LHCN-M2 (cell line): ENCODE measurements around the gene RIOX2. TPM values are rescaled to one million over a fixed set of nuclear protein-coding genes. Genes with fewer than 3 reads are reported as not detected.
A peak's percentile ranks its signal among the peaks of the same experiment; 100 is the strongest.

Source experiments
- DNase-seq: peaks from one replicate; pipeline ENCODE4 v3.0.0-alpha.2; 2012; ENCODE audit warnings: low read depth
- total RNA-seq: library from RNA; depleted of rRNA; stranded (reverse); fragments of >200 nt; gene quantifications from 2 replicates; pipeline ENCODE4 v1.2.3, GENCODE V29; 2014

RIOX2 gene
- total RNA-seq, 1 experiment from 2014 or later, result 28.5 TPM

DNA sequence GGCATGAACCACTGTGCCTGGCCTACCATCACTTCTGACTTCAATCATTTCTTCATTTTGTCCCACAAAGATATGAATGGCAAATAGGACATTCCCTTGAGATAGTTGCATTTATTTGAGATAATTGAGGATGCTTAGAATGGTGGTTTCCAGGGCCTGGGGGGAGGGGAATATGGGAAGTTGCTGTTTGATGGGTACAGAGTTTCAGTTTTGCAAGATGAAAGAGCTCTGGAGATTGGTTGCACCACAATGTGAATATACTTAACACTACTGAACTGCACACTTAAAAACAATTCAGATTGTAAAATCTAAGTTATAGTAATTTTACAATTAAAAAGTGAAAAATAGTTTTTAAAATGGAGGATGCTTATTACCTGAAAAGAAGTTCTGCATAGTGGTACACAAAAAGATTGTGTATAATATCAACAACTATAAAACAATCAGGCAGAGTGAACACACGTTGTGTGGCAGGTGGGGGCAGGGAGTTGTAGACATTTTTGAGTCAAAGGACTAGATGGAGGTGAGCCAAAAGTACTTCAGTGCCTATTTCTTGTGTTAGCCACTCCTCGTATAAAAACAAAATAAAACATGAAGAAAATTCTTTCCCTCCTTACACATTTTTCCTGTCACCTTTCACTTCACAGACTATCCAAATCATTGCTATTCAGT, 18.5 kb upstream of the RIOX2 start:
- DNase-seq, result no peak

- no peak for DNase-seq
Observed at GRCh38 chr3:97988784-97989568, 16.7 kb upstream of the RIOX2 start.

DNA sequence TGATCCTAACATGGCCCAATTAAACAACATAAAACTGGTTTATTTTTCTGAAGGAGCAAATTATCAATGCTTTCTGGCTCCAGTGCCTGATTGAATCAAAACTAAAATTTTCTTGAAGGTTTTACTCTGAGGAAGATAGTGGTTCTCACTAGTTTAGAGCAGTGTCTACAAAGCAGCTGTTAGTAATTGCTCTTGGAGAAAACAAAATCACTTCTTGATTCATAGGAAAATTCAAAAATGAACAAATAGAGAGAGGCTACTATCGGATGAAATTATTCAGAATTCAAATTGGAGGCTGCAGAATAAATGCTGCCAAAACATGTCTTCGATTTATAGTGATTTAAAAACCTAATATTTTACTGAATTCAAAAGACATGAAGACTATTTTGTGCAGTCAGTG, 15.1 kb upstream of the RIOX2 start:
- DNase-seq, result no peak

DNA sequence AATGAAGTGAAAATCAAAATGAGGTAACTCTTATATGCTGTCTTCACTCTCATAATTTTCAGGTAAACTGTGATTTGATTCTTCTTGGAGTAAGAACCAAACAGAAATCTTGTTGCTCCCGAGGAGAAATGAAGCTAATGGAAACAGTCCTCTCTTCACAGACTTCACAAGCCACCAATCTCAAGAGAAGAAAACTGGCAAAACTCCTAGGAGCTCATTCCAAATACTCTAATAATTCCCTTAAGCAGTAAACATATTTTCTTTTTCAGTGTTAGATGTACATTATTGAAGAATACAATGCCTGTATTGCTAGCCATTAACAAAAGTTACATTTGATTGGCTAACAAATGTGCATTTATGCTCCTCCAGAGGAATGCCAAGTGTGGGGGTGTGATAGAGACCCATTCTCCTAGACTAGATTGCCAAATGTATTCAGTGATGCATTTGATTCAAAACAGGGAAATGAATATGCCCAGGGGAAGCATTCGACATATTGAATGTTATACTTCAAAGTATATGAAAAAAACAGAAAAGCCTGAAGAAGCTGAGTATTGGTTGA, 11.8 kb upstream of the RIOX2 start:
- DNase-seq, result no peak

- peak; percentile 55 for DNase-seq
Observed at GRCh38 chr3:97981886-97982285, 9.7 kb upstream of the RIOX2 start.

DNA sequence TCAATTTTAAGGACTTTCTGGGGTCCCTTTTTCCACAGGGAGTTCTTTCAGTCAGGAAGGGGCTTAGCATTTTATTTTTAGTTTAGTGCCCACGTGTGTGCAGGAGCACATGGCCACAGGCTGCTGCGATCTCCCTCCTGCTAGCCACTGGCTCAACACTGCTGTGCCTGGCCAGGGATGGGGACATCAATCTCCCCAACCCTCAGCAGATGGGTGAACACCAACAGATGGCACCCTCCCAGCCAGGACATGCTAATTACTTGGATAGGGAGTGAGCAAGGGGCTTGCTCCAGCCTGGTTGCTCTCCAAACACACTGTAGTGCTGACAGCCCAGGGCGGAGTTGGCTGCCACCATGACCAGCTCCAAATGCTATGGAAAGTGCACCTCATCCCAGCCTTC, 7.4 kb upstream of the RIOX2 start:
- no peak for DNase-seq

GRCh38 chr3:97975466-97975865, 3.2 kb upstream of the RIOX2 start:
- no peak for DNase-seq

GRCh38 chr3:97974996-97975395, 2.8 kb upstream of the RIOX2 start:
- no peak for DNase-seq

- DNase-seq, result no peak
Observed at GRCh38 chr3:97972976-97973375, 745 bp upstream of the RIOX2 start.

DNA sequence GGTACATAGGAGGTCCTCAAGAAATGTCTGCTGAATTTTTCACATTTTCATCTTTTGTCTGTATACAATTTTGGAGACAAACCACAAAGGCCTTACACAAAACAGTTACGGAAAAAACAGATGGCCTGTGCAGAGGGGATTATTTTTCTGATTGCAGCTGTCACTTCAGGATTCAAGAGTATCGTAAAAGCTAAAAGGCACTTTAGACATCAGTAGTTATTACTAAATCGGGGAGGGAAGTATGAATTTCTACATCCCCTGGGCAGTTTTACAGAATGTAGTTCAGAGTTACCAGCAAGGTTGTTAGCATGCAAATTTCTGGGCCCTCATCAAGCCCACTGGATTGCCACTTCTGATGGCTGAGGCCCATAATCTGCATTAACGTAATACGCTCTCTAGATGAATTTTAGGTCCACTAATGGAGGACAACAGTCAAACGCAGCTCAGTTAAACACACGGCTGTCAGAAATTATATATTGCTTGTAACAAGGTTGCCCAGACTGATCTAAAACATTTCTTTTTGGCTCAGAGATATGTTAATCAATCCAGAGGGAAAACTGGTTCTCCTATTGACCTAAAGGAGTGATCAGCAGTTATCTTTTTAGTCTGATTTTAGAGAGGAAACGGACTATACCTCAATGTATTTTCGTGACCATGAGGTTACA, 1.1 kb downstream of the RIOX2 start:
- DNase-seq, result peak; percentile 45

DNA sequence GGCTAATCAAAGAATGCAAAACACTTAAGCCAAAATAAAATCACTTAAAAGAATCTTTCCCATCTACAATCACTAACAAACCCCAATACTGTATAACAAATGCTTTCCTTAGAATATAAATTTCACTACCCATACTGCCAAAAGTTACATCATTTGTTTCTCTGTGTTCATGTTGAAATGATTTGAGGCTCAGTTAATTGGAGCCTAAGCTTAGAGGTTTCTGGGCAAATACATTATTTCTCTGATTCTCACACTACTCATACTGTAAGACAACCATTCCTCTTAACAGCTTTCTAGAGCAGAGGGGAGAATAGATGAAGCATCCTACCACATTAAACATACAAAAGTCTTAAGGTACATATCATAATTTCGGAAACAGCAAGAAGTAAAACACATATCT, 2.1 kb downstream of the RIOX2 start:
- no peak for DNase-seq

DNA sequence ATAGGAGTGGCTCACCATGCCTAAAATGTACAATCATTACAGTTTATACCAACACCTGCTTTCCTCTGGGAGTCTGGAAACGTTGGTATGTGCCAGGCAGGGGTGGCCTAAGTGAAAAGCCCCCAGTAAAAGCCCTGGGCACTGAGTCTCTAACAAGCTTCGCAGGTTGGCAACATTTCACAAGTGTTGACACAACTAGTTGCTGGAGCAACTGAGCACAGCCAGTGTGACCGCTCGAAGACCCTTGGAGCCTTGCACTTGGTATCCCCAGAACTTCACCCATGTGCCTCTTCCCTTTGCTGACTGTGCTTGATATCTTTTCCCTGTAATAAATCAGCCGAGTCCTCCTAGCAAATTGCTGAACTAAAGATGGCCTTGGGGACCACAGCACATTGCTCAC, 2.7 kb downstream of the RIOX2 start:
- no peak for DNase-seq

DNA sequence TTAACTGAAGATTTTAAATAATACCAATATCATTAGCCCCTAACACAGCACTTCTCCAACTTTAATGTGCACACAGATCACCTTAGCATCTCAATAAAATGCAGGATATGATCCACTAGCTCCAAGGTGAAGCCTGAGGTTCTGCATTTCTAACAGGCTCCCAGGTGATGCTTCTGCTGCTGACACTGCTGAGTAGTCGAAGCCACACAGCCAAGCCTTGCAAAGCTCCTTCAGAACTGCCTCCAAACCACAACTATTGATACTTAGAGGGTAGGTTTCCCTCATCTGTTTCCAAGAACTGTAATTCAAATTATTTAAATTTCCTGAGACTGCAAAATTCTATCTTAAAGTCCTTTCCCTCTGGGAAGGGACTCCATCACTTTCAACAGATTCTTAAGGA, 3.9 kb downstream of the RIOX2 start:
- DNase-seq, result no peak

DNA sequence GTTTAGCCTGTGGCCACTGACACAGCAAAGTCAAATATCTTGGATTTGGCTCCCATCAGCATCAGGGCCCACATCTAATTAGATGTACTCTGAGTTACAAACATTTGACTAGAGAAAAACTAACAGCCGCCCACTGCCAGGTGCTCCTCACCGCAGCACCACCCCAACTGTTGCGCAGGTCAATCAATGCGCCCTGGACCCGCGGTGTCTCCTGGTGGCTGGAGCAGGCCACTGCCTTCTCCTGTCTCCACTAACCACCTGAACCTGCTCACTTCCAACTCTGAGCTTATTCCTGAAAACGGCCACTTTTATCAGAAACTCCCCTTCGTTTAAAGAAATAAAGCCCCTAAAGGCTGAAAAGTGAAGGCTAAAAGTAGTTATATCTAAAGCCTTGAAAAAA, 4.3 kb downstream of the RIOX2 start:
- DNase-seq, result no peak

DNA sequence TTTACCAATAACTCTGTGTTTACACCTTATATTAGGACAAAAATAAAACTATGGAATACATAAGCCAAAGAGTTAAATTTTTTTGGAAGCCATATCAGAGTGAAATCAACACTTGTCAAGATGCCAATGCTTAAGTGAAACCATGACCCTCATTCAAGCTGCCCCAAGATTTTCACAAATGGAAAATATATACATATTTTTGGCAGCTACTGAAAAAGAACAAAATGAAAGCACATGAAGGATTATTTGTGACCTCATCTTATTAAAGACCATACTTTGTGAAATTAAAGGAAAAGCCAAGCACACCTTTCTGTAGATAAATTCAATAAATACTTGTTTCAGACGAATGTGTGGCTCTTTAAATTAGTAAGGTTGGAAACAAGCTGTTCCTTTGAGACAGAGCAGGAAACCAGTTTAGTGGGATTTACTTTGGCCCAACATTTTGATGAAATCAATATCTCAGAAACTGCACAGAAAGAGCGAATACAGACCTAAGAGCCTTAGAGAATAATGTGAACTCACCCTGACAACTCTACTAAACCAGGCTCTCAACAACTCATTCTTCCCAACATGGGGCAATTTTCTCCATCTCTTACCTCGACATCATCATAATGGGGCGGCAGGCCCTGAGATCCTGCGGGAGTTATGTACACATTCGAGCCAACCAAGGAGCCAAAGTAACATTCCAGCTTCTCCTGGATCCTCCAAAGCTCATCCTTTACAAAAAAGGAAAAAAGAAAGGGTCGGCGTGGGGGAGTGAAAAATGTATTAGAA, 11.1 kb downstream of the RIOX2 start:
- no peak for DNase-seq

DNA sequence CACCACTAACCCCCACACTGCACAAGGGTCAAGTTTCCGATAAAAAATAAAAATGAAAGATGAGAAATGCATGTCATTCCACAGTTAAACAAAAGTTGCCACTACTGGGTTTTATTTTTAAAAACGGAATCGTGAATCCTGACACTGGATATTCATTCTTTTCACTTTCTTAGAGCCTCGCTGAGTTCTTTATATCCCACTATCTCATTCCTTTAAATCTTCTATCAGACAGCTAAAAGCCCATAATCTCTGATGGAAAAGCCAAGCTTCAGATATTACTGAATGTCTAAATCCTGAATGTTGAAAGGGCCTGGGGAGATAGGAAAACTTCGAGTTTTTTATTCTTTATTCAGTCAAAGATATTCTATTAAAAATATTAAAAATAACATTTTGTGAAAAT, 11.7 kb downstream of the RIOX2 start:
- no peak for DNase-seq

DNA sequence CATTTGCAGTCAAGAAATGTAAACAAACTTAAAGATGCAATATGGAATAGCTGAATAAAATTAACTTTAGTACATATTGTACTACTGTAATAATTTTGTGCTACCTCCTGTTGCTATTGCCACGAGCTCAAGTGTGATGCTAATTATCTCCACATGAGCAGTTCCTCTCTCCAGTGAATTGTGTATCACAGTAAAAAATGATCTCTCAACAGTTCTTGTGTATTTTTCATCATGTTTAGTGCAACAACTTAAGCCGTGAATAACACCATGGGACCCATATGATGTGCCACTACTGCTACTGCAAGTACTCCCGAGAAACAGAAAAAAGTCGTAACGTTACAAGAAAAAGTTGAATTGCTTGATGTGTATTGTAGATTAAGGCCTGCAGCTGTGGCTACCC, 12.4 kb downstream of the RIOX2 start:
- no peak for DNase-seq

- no peak for DNase-seq
Observed at GRCh38 chr3:97958796-97959195, 13.4 kb downstream of the RIOX2 start.

GRCh38 chr3:97958396-97958795, 13.8 kb downstream of the RIOX2 start:
- peak; percentile 27 for DNase-seq

DNA sequence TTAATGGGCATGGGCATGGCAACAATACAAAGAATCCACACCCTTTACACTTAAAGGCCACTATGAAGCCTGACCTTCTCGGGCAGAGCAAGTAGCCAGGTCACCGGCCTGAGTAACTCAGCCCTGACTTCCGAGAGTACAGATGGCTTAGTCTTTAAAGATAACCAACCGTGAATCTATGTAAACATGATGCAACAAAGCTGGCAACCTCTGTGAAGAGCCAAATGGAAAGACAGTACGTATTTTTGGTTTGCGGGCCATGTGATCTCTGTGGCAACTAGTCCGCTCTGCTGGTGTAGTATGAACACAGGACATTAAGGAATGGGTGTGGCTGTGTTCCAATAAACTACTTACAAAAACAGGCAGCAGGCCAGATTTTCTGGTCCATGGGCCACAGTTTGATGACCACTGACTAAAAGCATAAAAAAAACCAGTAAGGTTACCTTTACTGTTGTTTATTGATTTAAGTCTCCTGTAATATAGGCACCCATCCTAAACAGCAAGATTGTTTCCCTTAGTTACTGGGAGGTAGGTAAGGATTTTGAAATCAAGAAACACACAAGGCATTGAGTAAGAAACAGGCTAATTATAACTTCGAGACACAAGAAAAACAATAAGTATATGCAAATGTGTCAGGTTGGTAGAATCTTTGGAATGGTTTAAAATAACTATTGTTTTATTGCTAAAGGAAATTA, 14.5 kb downstream of the RIOX2 start:
- DNase-seq, result no peak

DNA sequence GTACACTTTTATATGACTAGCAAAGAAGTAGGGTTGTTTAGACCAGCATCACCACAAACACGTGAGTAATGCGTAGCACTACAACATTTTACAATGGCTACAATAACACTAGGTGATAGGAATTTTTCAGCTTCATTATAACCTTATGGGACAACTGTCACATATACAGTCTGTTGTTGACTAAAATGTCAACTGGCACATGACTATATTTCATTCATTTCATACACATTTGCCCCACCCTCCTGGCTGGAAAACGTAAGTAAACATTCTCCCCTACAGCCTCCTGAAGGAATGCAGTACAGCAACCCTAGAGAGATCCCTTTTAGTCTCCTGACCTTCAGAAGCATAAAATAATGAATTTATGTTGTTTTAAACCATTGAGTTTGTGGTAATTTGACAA, 16.2 kb downstream of the RIOX2 start:
- no peak for DNase-seq
